HG03139 (cell line): ENCODE results near the gene FBXO28.
"Not testable (repeated sequence)": the region's sequence is repeated elsewhere in the genome, so short reads cannot be mapped to it uniquely, and the experiment has no call there.

Experiments used
- ATAC-seq: cut with Tn5 transposase; IDR thresholded peaks from one replicate; pipeline ENCODE4 v1.9.1; 2021; ENCODE audit not compliant: unreplicated experiment

FBXO28 gene

GRCh38 chr1:224113918-224114786, at the start of gene FBXO28:
TSS of gene FBXO28 (plus strand) at chr1:224114111. CDS start at chr1:224114130, 19 bp downstream.
- ATAC-seq: peak; percentile 97

GRCh38 chr1:224064150-224064549, 49.8 kb upstream of the FBXO28 start:
- no peak for ATAC-seq

- no peak for ATAC-seq
These were observed 48.5 kb upstream of the FBXO28 start for GRCh38 chr1:224065455-224065854.

- no peak for ATAC-seq
These were observed 46.7 kb upstream of the FBXO28 start for GRCh38 chr1:224067207-224067606.

GRCh38 chr1:224067621-224068457, 46.1 kb upstream of the FBXO28 start:
- no peak for ATAC-seq

- no peak for ATAC-seq
These were observed 45.3 kb upstream of the FBXO28 start for GRCh38 chr1:224068458-224069072.

- no peak for ATAC-seq
These were observed 44.8 kb upstream of the FBXO28 start for GRCh38 chr1:224069138-224069537.

- no peak for ATAC-seq
These were observed 43.4 kb upstream of the FBXO28 start for GRCh38 chr1:224070521-224070920.

- ATAC-seq: no peak
These were observed 37.5 kb upstream of the FBXO28 start for GRCh38 chr1:224076407-224076806.

GRCh38 chr1:224079644-224080043, 34.3 kb upstream of the FBXO28 start:
- ATAC-seq: not testable (repeated sequence)

- no peak for ATAC-seq
These were observed 33.7 kb upstream of the FBXO28 start for GRCh38 chr1:224080115-224080774.

GRCh38 chr1:224081604-224082003, 32.3 kb upstream of the FBXO28 start:
- no peak for ATAC-seq

- no peak for ATAC-seq
These were observed 31.8 kb upstream of the FBXO28 start for GRCh38 chr1:224082146-224082545.

- ATAC-seq: no peak
These were observed 29.0 kb upstream of the FBXO28 start for GRCh38 chr1:224084867-224085266.

GRCh38 chr1:224085421-224086108, 28.3 kb upstream of the FBXO28 start:
- no peak for ATAC-seq

- ATAC-seq: no peak
These were observed 26.6 kb upstream of the FBXO28 start for GRCh38 chr1:224087286-224087794.

- ATAC-seq: no peak
These were observed 24.3 kb upstream of the FBXO28 start for GRCh38 chr1:224089583-224089982.

- no peak for ATAC-seq
These were observed 23.8 kb upstream of the FBXO28 start for GRCh38 chr1:224090116-224090515.

GRCh38 chr1:224092111-224092510, 21.8 kb upstream of the FBXO28 start:
- no peak for ATAC-seq

- ATAC-seq: no peak
These were observed 21.3 kb upstream of the FBXO28 start for GRCh38 chr1:224092601-224093000.
